H1 (cell line): Measurements from ENCODE around the gene PPP1R1B. TPM values are rescaled to one million over a fixed set of nuclear protein-coding genes. Genes with fewer than 3 reads are reported as not detected.

Experiments
- CTCF ChIA-PET: fragments of 300-600 bp; sonication (Branson Sonifier 250); formaldehyde crosslinking; loops from one replicate; lab custom pipeline; 2021; ENCODE audit not compliant: partially characterized antibody; lab: Charles Lee
- POLR2A ChIA-PET: fragments of 300-600 bp; sonication (Branson Sonifier 250); formaldehyde crosslinking; loops from one replicate; lab custom pipeline; 2021; ENCODE audit warnings: inconsistent platforms; ENCODE audit not compliant: partially characterized antibody; lab: Charles Lee
- DNase-seq, 2 experiments: peaks; one replicate each; pipeline versions ENCODE4 v3.0.0 to v3.0.0-alpha.2; 2010 to 2022; ENCODE audit warnings: low spot score in 2 of 2, low read depth in 1 of 2, mixed read lengths in 1 of 2
- FAIRE-seq: peaks from 2 replicates; lab custom pipeline; 2011; peaks lifted over from hg19 to GRCh38; lab: Jason Lieb, UNC
- H2AFZ ChIP-seq: 2 replicates; pipeline ENCODE4 v1.8.1; 2012; ENCODE audit warnings: low read length, inconsistent platforms
- H2AK5ac ChIP-seq: 2 replicates; pipeline ENCODE4 v1.6.1; 2013; ENCODE audit warnings: low read depth, low read length
- H2BK120ac ChIP-seq: replicated peaks from 2 replicates; pipeline ENCODE3; 2013; ENCODE audit warnings: low read depth, low read length, inconsistent platforms
- H2BK12ac ChIP-seq: 2 replicates; pipeline ENCODE4 v1.6.1; 2013; ENCODE audit warnings: low read depth, low read length
- H2BK15ac ChIP-seq: 2 replicates; pipeline ENCODE4 v1.6.1; 2013; ENCODE audit warnings: low read length
- H2BK20ac ChIP-seq: 2 replicates; pipeline ENCODE4 v1.6.1; 2013; ENCODE audit warnings: low read length
- H2BK5ac ChIP-seq: 2 replicates; pipeline ENCODE4 v1.6.1; 2013; ENCODE audit warnings: low read depth, low read length
- H3K14ac ChIP-seq: 2 replicates; pipeline ENCODE4 v1.6.1; 2013; ENCODE audit warnings: inconsistent platforms; ENCODE audit not compliant: insufficient read length
- H3K18ac ChIP-seq: 2 replicates; pipeline ENCODE4 v1.6.1; 2013; ENCODE audit warnings: low read length; ENCODE audit errors: extremely low read depth
- H3K23ac ChIP-seq: 2 replicates; pipeline ENCODE4 v1.6.1; 2013; ENCODE audit warnings: inconsistent platforms; ENCODE audit not compliant: insufficient read length
- H3K23me2 ChIP-seq: 2 replicates; pipeline ENCODE4 v1.6.1; 2013; ENCODE audit warnings: low read depth, low read length
- H3K27ac ChIP-seq: 2 replicates; pipeline ENCODE4 v1.6.1; 2011; ENCODE audit warnings: low read depth, low read length, inconsistent platforms
- H3K27me3 ChIP-seq, 4 experiments: replicated peaks in 1 of 4; 1 replicate in 1 of 4; 2 replicates in 3 of 4; pipeline versions ENCODE4 v1.6.1 to v1.8.1; 2011 to 2013; ENCODE audit warnings: low read length in 3 of 4, mild to moderate bottlenecking in 3 of 4, inconsistent platforms in 2 of 4, mixed read lengths in 2 of 4, moderate library complexity in 1 of 4; ENCODE audit not compliant: control insufficient read depth in 3 of 4, insufficient read depth in 3 of 4; ENCODE audit errors: extremely low read depth in 1 of 4
- H3K36me3 ChIP-seq, 4 experiments: 2 replicates each; pipeline versions ENCODE4 v1.6.1 to v1.8.1; 2011 to 2013; ENCODE audit warnings: mild to moderate bottlenecking in 4 of 4, low read length in 3 of 4, moderate library complexity in 2 of 4, control low read depth in 1 of 4, inconsistent platforms in 1 of 4; ENCODE audit not compliant: insufficient read depth in 4 of 4, control insufficient read depth in 2 of 4
- H3K4ac ChIP-seq: replicated peaks from 2 replicates; pipeline ENCODE3; 2013; ENCODE audit warnings: low read length, low read depth, mixed read lengths, inconsistent platforms; ENCODE audit not compliant: insufficient read length
- H3K4me1 ChIP-seq, 4 experiments: replicated peaks in 1 of 4; 1 replicate in 1 of 4; 2 replicates in 3 of 4; pipeline versions ENCODE4 v1.6.1 to v1.8.1; 2011 to 2013; ENCODE audit warnings: low read length in 3 of 4, inconsistent platforms in 2 of 4, mixed read lengths in 1 of 4; ENCODE audit not compliant: insufficient read depth in 4 of 4, control insufficient read depth in 3 of 4
- H3K4me2 ChIP-seq, 2 experiments: 2 replicates each; pipeline versions ENCODE4 v1.6.1 to v1.8.1; 2011 to 2013; ENCODE audit warnings: low read depth in 2 of 2, low read length in 2 of 2, control low read depth in 1 of 2, inconsistent platforms in 1 of 2, mild to moderate bottlenecking in 1 of 2; ENCODE audit not compliant: insufficient read depth in 1 of 2
- H3K4me3 ChIP-seq, 4 experiments: fragments of 200-600, 300-600 bp in 1 of 4; sonication (generic), shearing (Covaris generic), sonication (Bioruptor Twin) in 1 of 4; 2 replicates each; pipeline versions ENCODE4 v1.5.1 to v1.8.1; 2011 to 2016; ENCODE audit warnings: low read length in 4 of 4, low read depth in 3 of 4, control low read depth in 2 of 4, inconsistent platforms in 2 of 4, mild to moderate bottlenecking in 2 of 4, mixed read lengths in 1 of 4, moderate library complexity in 1 of 4; ENCODE audit not compliant: insufficient read depth in 2 of 4; ENCODE audit errors: extremely low read depth in 1 of 4
- H3K56ac ChIP-seq: replicated peaks from 2 replicates; pipeline ENCODE3; 2013; ENCODE audit warnings: low read depth, mild to moderate bottlenecking, mixed read lengths, low read length, inconsistent platforms; ENCODE audit not compliant: insufficient read length
- H3K79me1 ChIP-seq: 2 replicates; pipeline ENCODE4 v1.6.1; 2013; ENCODE audit warnings: low read depth, low read length, control low read depth
- H3K79me2 ChIP-seq, 2 experiments: 2 replicates each; pipeline versions ENCODE4 v1.6.1 to v1.8.1; 2012 to 2013; ENCODE audit warnings: low read length in 2 of 2, mild to moderate bottlenecking in 2 of 2, inconsistent platforms in 1 of 2; ENCODE audit not compliant: insufficient read depth in 2 of 2, control insufficient read depth in 1 of 2
- H3K9ac ChIP-seq, 4 experiments: replicated peaks in 1 of 4; 1 replicate in 1 of 4; 2 replicates in 3 of 4; pipeline versions ENCODE4 v1.6.1 to v1.8.1; 2011 to 2013; ENCODE audit warnings: low read depth in 3 of 4, low read length in 3 of 4, control low read depth in 2 of 4, mild to moderate bottlenecking in 2 of 4, moderate library complexity in 2 of 4, inconsistent platforms in 1 of 4; ENCODE audit errors: extremely low read depth in 1 of 4
- H3K9me3 ChIP-seq, 2 experiments: 2 replicates each; pipeline versions ENCODE4 v1.6.1 to v1.8.1; 2012 to 2013; ENCODE audit warnings: mild to moderate bottlenecking in 2 of 2, moderate library complexity in 2 of 2, control low read depth in 1 of 2, inconsistent platforms in 1 of 2, low read depth in 1 of 2, low read length in 1 of 2, mixed read lengths in 1 of 2; ENCODE audit not compliant: insufficient read depth in 2 of 2
- H4K20me1 ChIP-seq, 2 experiments: replicated peaks in 1 of 2; 2 replicates each; pipeline versions ENCODE3 to v1.8.1; 2011 to 2013; ENCODE audit warnings: inconsistent platforms in 2 of 2, low read length in 2 of 2, mild to moderate bottlenecking in 1 of 2; ENCODE audit not compliant: insufficient read depth in 2 of 2, control insufficient read depth in 1 of 2
- H4K5ac ChIP-seq: 2 replicates; pipeline ENCODE4 v1.6.1; 2013; ENCODE audit warnings: low read length, low read depth, mixed read lengths, inconsistent platforms; ENCODE audit not compliant: insufficient read length
- H4K8ac ChIP-seq: 2 replicates; pipeline ENCODE4 v1.8.0; 2013; ENCODE audit warnings: mild to moderate bottlenecking, moderate library complexity, low read length, inconsistent platforms; ENCODE audit not compliant: insufficient read depth; ENCODE audit errors: extremely low read depth
- H4K91ac ChIP-seq: replicated peaks from 2 replicates; pipeline ENCODE3; 2013; ENCODE audit warnings: low read length, mixed read lengths, inconsistent platforms; ENCODE audit not compliant: insufficient read length
- BCL11A ChIP-seq, 2 experiments: IDR thresholded peaks; one replicate each; pipeline ENCODE4 v1.6.1; 2011; ENCODE audit warnings: low read depth in 2 of 2, low read length in 2 of 2, mild to moderate bottlenecking in 2 of 2
- EP300 ChIP-seq, 2 experiments: IDR thresholded peaks; 1 replicate in 1 of 2; 2 replicates in 1 of 2; pipeline ENCODE4 v1.6.1; 2011 to 2012; ENCODE audit warnings: low read depth in 2 of 2, low read length in 2 of 2, mild to moderate bottlenecking in 2 of 2, borderline replicate concordance in 1 of 2, inconsistent platforms in 1 of 2, moderate library complexity in 1 of 2
- KDM4A ChIP-seq: IDR thresholded peaks from one replicate; pipeline ENCODE4 v1.7.1; 2012; ENCODE audit warnings: low read depth, mild to moderate bottlenecking, moderate library complexity, low read length, inconsistent platforms; ENCODE audit not compliant: severe bottlenecking
- KDM5A ChIP-seq: fragments of 200-600 bp; IDR thresholded peaks from 2 replicates; pipeline ENCODE4 v1.7.1; 2012; ENCODE audit warnings: mild to moderate bottlenecking, low read length, inconsistent platforms, mixed read lengths
- PHF8 ChIP-seq: fragments of 200-600 bp; sonication (generic); conservative IDR thresholded peaks from 2 replicates; pipeline ENCODE4 v1.7.1; 2012; ENCODE audit warnings: low read depth, mild to moderate bottlenecking, inconsistent platforms, low read length, moderate library complexity
- POLR2AphosphoS5 ChIP-seq: IDR thresholded peaks from 2 replicates; pipeline ENCODE4 v1.6.1; 2011; ENCODE audit warnings: low read depth, low read length
- POU5F1 ChIP-seq: IDR thresholded peaks from 2 replicates; pipeline ENCODE4 v1.6.1; 2011; ENCODE audit warnings: low read depth, mild to moderate bottlenecking, low read length, moderate library complexity
- RAD21 ChIP-seq, 2 experiments: IDR thresholded peaks in 1 of 2; conservative IDR thresholded peaks in 1 of 2; 2 replicates each; pipeline ENCODE4 v1.6.1; 2011; ENCODE audit warnings: low read depth in 2 of 2, low read length in 2 of 2, improper control_type of control experiment in 1 of 2, inconsistent platforms in 1 of 2, mild to moderate bottlenecking in 1 of 2, moderate library complexity in 1 of 2
- RNF2 ChIP-seq: fragments of 200-900, 300-1000 bp; sonication (generic); IDR thresholded peaks from 2 replicates; pipeline ENCODE4 v1.7.1; 2016; ENCODE audit warnings: borderline replicate concordance, low read depth, mild to moderate bottlenecking, antibody characterized with exemption, low read length; ENCODE audit not compliant: poor library complexity, severe bottlenecking; ENCODE audit errors: missing control alignments
- SIRT6 ChIP-seq: IDR thresholded peaks from one replicate; pipeline ENCODE4 v1.7.1; 2012; ENCODE audit warnings: low read length, inconsistent platforms
- SIX5 ChIP-seq: IDR thresholded peaks from 2 replicates; pipeline ENCODE4 v1.6.1; 2011; ENCODE audit warnings: mild to moderate bottlenecking, low read depth, low read length
- SP1 ChIP-seq: IDR thresholded peaks from 2 replicates; pipeline ENCODE4 v1.6.1; 2011; ENCODE audit warnings: low read depth, low read length
- TAF7 ChIP-seq: optimal IDR thresholded peaks from 2 replicates; pipeline ENCODE3; 2011; ENCODE audit warnings: low read depth, mild to moderate bottlenecking, inconsistent platforms, low read length, moderate library complexity, borderline replicate concordance
- WGBS, 2 experiments: shearing (Covaris generic) in 1 of 2; methylation state at CpG; one replicate each; pipeline versions ENCODE4 v1.1.6 to v1.1.7; 2013 to 2015; ENCODE audit warnings: low lambda C conversion rate in 2 of 2, mixed read lengths in 2 of 2, inconsistent platforms in 1 of 2, low coverage in 1 of 2, missing lambda C conversion rate in 1 of 2; ENCODE audit not compliant: insufficient replicate concordance in 2 of 2, insufficient coverage in 1 of 2, insufficient read length in 1 of 2; ENCODE audit errors: extremely low coverage in 1 of 2, missing lambda C conversion rate in 1 of 2; 5-methylcytosine and 5-hydroxymethylcytosine counted together
- polyA plus RNA-seq, 7 experiments: library from polyadenylated mRNA; depleted of rRNA in 3 of 7; stranded (reverse) in 5 of 7; unstranded in 2 of 7; fragments of >200 nt in 5 of 7; fragments of 200-250 nt in 2 of 7; gene quantifications; 1 replicate in 5 of 7; 2 replicates in 1 of 7; 4 replicates in 1 of 7; pipeline versions ENCODE4 v1.2.1 to v1.2.3, GENCODE V29; 2011 to 2013; ENCODE audit warnings: missing spikeins in 2 of 7, mixed read lengths in 2 of 7
- total RNA-seq: library from RNA; stranded (reverse); fragmentation: NEBNext Ultra II Directional; extraction: Animal tissue kit (Norgen Biotek cat#: 25700); gene quantifications from 2 replicates; pipeline ENCODE4 v1.2.1, GENCODE V29; 2021

Gene PPP1R1B
- total and polyA plus RNA-seq, 2 of the 8 experiments (the other 6 are each of a cell fraction or from before 2014, with no cell fraction given) = 10.7 to 22.3 TPM

GRCh38 chr17:39655105-39655504 is 28.4 kb downstream of the PPP1R1B start:
- H2BK5ac ChIP-seq = no peak overlapping the region
- no peak overlapping the region for H3K4me2 ChIP-seq
- H3K9ac ChIP-seq = no peak overlapping the region
- H4K8ac ChIP-seq = no peak overlapping the region
- H3K14ac ChIP-seq = no peak overlapping the region
- H3K4me3 ChIP-seq = no peak overlapping the region
- DNase-seq (no peak), FAIRE-seq (no peak)
- no peak overlapping the region for H3K56ac ChIP-seq
- H2BK120ac ChIP-seq = no peak overlapping the region
- no peak overlapping the region for H3K27ac ChIP-seq
- no peak overlapping the region for H3K23ac ChIP-seq
- ChIA-PET CTCF (interaction anchor here (1.1 to 49.2 kb wide), 13 partner anchors 9 to 220 kb away, joined by 3 to 1885 read pairs (median 5); partner anchors contain the start of genes ERBB2, MIEN1, PGAP3 and PNMT), POLR2A (interaction anchor here (0.8 to 5.2 kb wide), 9 partner anchors 9 to 45 kb away, joined by 3 to 22 read pairs (median 4); partner anchors contain the start of genes ERBB2 and TCAP)
- no peak overlapping the region for H2BK12ac ChIP-seq
- H3K23me2 ChIP-seq = no peaks in the 10 kb centered on the region; the same call in 1 of the 2 replicates
- peaks cover 5 to 26% (median 21%) of the 10 kb centered on the region in 4 experiments for H3K4me1 ChIP-seq
- H3K4ac ChIP-seq = no peak overlapping the region
- H2BK15ac ChIP-seq = no peak overlapping the region
- H2AFZ ChIP-seq = no peak overlapping the region
- no peaks in the 10 kb centered on the region for H3K9me3 ChIP-seq
- peaks cover 0 to 2% of the 10 kb centered on the region in 2 experiments; a peak in 1 of 4 replicates for H3K79me2 ChIP-seq
- H2BK20ac ChIP-seq = no peak overlapping the region
- peaks cover 0 to 2% (median 0%) of the 10 kb centered on the region in 4 experiments; a peak in 2 of 8 replicates for H3K36me3 ChIP-seq
- H3K79me1 ChIP-seq = peaks cover 2% of the 10 kb centered on the region; the same call in 1 of the 2 replicates
- H2AK5ac ChIP-seq = no peak overlapping the region
- H3K18ac ChIP-seq = no peak overlapping the region
- peaks cover 1 to 2% of the 10 kb centered on the region in 2 experiments for H4K20me1 ChIP-seq
- WGBS, 2 experiments = 98% methylated on average over 2 of the region's 2 CpGs; no CpG with 5 or more reads in 1 of the 2 experiments
- H4K91ac ChIP-seq = no peak overlapping the region
- H4K5ac ChIP-seq = no peak overlapping the region
- no peaks in the 10 kb centered on the region for H3K27me3 ChIP-seq
- TF ChIP-seq POLR2AphosphoS5 (no peak), SIRT6 (no peak), RAD21 (IDR thresholded peaks at IDR 0.05 in 1 of 2, conservative IDR thresholded peaks at IDR 0.05 in 1 of 2; ENCODE audit: low read depth in 2 of 2, low read length in 2 of 2) (no peak), TAF7 (no peak), PHF8 (no peak), KDM5A (no peak), SP1 (no peak), BCL11A (IDR thresholded peaks at IDR 0.05; ENCODE audit: low read depth in 2 of 2, low read length in 2 of 2) (no peak), POU5F1 (no peak), SIX5 (no peak), EP300 (IDR thresholded peaks at IDR 0.05; ENCODE audit: borderline replicate concordance in 1 of 2, low read depth in 2 of 2, low read length in 2 of 2) (no peak), KDM4A (no peak), RNF2 (no peak)
